ENCODE measurements around the gene ZNF217. TPM values are rescaled to one million over a fixed set of nuclear protein-coding genes. Genes with fewer than 3 reads are reported as not detected.
"Not testable (repeated sequence)": the region's sequence is repeated elsewhere in the genome, so short reads cannot be mapped to it uniquely, and the experiment has no call there.

Gene ZNF217
- total RNA-seq, 4 donors from 2014 or later = 37.8 to 67.6 (median 50.5) TPM

DNA sequence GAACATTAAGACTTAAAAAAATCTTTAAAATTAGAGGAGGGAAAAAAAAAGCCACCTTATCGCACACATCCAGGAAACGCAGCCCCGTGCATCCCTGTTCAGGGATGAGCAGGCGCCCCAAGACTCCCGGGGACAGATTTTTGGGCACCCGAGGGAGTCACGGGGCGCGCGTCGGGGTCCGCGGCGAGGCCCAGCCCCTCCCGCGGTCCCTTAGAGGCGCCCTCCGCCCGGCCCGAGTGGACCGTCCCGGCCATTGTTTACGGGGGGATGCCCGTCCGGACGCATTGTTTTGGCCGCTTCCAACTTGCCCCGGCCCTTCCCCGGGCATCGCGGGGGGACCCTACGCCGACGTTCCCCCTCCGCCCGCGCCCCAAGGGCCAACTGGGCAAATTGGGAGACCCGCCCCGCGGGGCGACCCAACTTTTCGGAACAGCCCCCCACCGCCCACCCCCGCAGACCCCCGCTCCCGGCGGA lies 610 bp downstream of the ZNF217 start:
- WGBS, 2 donors = 0 to 1% methylated on average over 31 to 43 of the region's 47 CpGs
- peak overlapping the region; percentile 96 for H3K4me3 ChIP-seq (ENCODE audit: low read depth, poor library complexity, severe bottlenecking)
- peak in 1 of 2 donors; percentile 89 for DNase-seq (ENCODE audit: low spot score in 2 of 2)
- intact Hi-C loops (cut with DNase I; ENCODE audit: low total_unique reads) = no loop called here
- no peak for TF ChIP-seq POLR2A (IDR thresholded peaks at IDR 0.05)
- TF ChIP-seq, protein P1, sequence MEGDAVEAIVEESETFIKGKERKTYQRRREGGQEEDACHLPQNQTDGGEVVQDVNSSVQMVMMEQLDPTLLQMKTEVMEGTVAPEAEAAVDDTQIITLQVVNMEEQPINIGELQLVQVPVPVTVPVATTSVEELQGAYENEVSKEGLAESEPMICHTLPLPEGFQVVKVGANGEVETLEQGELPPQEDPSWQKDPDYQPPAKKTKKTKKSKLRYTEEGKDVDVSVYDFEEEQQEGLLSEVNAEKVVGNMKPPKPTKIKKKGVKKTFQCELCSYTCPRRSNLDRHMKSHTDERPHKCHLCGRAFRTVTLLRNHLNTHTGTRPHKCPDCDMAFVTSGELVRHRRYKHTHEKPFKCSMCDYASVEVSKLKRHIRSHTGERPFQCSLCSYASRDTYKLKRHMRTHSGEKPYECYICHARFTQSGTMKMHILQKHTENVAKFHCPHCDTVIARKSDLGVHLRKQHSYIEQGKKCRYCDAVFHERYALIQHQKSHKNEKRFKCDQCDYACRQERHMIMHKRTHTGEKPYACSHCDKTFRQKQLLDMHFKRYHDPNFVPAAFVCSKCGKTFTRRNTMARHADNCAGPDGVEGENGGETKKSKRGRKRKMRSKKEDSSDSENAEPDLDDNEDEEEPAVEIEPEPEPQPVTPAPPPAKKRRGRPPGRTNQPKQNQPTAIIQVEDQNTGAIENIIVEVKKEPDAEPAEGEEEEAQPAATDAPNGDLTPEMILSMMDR (IDR thresholded peaks at IDR 0.05) = no peak

DNA sequence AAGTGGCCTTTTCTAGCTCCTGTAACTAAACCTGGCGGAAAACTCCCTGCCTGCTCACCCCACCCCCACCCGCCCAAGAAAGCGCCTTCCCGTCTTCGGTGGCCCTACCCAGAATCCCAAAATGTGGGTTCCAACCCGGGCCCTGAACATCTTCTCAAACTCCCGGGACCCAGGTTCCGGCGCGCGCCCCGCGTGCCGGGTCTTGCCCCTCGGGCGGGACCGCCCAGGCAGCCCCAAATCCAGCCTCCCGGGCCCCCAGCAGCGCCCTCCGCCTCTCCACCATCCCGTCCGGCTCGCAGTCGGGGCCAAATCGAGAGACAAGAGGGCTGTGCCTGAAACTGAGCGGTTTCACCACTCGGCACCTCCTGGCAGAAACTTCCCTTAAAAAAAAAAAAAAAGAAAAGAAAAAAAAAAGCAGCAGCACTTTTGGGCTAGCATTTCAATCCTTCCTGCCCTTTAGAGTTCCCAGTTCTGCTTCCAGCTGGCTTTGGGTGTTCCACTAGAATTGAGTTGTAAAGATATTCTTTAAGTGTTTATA lies 1.1 kb downstream of the ZNF217 start:
- DNase-seq (ENCODE audit: low spot score in 2 of 2) = peak in 1 of 2 donors; percentile 96
- WGBS, 2 donors = 1 to 2% methylated on average over 24 to 27 of the region's 27 CpGs
- intact Hi-C loops (cut with DNase I; ENCODE audit: low total_unique reads) = not testable (repeated sequence)

DNA sequence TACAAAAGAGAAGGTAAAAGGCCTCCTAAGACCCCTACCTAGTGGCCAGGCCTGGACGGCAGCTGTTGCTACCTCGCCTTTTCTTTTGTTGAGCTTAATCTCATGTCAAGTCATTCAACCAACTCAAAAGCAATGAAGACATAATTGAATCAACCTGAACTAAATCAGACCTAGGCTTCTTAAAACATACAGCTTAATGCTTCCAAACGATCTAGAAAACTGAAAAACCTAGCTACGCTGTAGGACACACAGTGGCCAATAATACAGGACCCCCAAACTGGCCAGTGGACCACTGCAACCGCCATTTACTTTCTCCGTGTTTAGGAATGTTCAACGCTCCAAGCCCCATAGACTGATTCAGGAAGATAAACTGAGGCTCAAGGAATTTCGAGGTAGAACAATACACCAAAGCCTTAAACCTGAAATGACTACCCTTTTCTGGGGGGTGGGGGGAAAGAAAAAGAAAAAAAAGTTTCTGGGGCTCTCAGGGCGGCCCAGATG lies 1.6 kb downstream of the ZNF217 start:
- WGBS, 2 donors = 6 to 17% methylated on average over 9 of the region's 9 CpGs
- H3K4me3 ChIP-seq (ENCODE audit: low read depth, poor library complexity, severe bottlenecking) = peak overlapping the region; percentile 96
- intact Hi-C loops (cut with DNase I; ENCODE audit: low total_unique reads) = not testable (repeated sequence)
- peak in 1 of 2 donors; percentile 81 for DNase-seq (ENCODE audit: low spot score in 2 of 2)

More for the DNA sequence above, 1.1 kb downstream of the ZNF217 start:
- peak overlapping the region; percentile 96 for H3K4me3 ChIP-seq (ENCODE audit: low read depth, poor library complexity, severe bottlenecking)

DNA sequence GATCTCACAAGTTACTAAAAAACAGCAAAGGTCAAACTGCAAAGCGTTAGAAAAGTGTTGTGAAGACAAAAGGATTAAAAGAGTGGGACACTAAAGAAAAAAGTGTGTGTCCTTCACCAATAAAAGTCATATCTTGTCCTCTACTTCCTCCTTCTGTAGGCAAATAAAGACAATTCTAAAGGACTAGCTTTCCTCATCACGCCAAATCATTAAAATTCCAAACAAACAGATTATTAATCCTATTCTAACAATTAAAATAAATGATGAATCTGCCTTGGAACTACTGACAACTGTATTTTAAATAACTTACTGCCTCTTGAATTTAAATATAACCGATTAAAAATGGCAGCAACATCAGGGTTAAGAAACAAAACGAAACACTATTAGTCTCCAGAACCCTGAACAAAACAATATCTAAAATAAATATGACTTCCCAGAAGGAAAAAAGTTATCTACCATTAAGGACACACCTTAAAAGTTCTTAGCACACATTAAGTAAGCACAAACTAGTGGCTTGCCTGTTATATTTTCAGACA lies 2.4 kb downstream of the ZNF217 start:
- DNase-seq (ENCODE audit: low spot score in 2 of 2); intact Hi-C loops (cut with DNase I; ENCODE audit: low total_unique reads); H3K4me3 ChIP-seq (ENCODE audit: low read depth, poor library complexity, severe bottlenecking): not testable (repeated sequence)
- 10 to 16% methylated on average over 4 of the region's 4 CpGs for WGBS, 2 donors

DNA sequence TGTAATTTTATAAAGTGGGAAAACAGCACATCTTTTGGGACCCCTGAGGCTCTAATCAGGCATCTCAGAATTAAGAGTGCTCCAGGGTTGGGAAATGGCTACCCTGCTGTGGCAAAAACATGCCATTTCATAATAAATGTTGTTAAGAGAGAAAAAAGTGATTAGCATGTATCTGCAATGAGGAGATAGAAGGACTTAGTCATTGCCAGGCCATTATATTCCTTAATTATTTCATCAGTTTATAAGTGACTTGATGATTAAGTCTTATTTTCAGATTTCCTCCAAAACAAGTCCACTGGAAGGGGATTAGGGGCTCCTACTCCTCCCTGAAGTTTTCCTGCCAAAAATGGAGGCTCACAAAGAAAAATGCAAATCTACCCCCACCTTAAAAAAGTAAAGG lies 3.0 kb downstream of the ZNF217 start:
- intact Hi-C loops (cut with DNase I; ENCODE audit: low total_unique reads); H3K4me3 ChIP-seq (ENCODE audit: low read depth, poor library complexity, severe bottlenecking); DNase-seq (ENCODE audit: low spot score in 2 of 2): not testable (repeated sequence)

DNA sequence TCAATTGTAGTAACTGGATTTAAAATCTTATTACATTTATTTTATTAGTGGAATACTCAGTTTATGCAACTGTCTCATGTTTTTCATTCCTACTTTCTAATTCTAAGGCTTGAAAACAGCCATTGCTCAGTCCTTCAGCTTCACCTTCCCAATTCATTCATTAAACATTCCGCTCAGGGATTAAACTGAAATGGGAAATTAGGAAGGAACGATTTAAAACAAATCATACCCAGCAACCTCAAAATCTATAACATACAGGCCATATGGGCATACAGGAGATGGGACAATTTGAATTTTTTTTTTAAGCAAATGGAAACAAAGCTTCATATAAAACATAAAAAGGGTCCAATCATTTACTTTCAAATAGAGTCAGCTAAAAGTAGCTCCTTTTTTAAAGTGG lies 3.5 kb downstream of the ZNF217 start:
- intact Hi-C loops (cut with DNase I; ENCODE audit: low total_unique reads); H3K4me3 ChIP-seq (ENCODE audit: low read depth, poor library complexity, severe bottlenecking); DNase-seq (ENCODE audit: low spot score in 2 of 2): not testable (repeated sequence)
- WGBS, 2 donors = 37 to 43% methylated on average over 2 of the region's 2 CpGs

DNA sequence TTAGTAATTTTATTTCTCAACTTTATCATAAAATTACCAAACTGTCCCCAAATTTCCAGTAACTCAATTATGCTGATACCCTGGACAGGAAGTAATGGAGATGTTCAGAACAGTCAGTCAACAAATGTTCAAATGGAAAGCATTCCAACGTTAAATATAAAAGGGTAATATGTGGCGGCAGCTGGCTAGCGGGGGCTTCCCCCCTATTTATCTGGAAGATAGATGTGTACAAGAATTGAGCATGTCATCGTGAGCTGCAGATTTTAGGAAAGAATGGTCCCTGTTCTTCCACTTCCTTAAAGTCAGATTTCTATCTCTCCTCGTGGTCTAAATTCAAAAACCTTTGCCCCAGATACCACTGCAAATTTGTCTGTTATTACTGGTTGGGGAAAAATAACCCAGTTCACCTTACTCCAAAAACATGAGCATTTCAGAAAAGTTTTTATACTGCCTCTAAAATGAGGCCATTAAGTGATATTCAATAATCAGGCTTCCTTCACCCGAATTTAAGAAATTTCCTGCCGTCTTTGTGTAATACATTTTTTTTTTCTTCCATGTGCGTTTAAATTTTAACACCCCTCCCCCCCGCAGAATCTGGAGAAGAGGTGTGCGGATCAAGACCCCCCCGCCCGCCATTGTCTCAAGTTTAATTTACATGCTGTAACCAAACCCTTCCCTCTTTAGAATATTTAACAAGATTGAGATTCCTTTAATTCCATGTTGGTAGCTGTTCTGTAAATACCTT lies 4.1 kb downstream of the ZNF217 start:
- 18 to 24% methylated on average over 12 of the region's 12 CpGs for WGBS, 2 donors
- DNase-seq (ENCODE audit: low spot score in 2 of 2) = peak in 1 of 2 donors; percentile 85
- intact Hi-C loops (cut with DNase I; ENCODE audit: low total_unique reads); H3K4me3 ChIP-seq (ENCODE audit: low read depth, poor library complexity, severe bottlenecking): not testable (repeated sequence)

DNA sequence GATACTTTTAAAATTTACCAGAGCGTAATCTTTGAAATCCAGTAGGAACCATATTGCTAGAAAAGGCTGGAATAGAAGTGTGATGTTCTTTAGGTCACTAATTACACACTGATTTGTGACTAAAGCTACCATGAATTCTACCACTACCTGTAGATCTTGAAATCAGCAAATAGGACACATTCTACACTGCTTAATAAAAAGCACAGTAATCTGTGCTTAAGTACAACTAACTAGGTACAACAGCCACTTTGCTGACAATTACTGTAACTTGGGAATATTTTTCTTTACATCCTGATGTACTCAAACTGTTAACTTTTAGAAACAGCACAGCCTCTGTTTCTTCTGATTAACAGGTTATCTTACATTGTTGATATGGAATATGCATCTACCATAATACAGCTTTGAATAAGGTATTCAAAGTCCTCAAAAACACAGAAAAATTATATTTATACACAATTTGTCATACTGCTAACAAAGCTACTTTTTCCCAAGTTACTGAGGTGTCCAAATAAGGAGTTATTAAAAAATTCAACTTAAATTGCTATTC lies 6.4 kb downstream of the ZNF217 start:
- intact Hi-C loops (cut with DNase I; ENCODE audit: low total_unique reads); DNase-seq (ENCODE audit: low spot score in 2 of 2); H3K4me3 ChIP-seq (ENCODE audit: low read depth, poor library complexity, severe bottlenecking): not testable (repeated sequence)
- 95 to 100% methylated on average over 1 of the region's 1 CpG for WGBS, 2 donors

DNA sequence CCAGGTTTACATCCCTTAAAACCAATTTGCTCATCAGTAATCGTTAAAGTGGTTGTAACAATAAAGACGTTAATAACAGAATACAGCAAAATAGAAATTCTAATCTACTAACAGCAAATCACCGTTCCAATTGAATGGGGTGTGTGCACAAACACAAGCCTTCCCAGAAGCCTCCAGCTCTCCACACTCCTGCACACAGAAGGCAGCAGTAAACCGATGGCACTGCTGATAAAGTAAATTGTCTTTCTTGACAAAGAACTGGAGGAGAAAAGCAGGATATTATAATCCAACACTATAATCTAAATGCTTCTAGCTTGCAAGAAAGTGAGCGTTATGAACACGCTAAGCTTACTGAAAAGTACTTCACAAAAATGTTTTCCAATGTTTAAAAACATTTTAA lies 7.0 kb downstream of the ZNF217 start:
- 39 to 41% methylated on average over 6 of the region's 6 CpGs for WGBS, 2 donors
- no peak for DNase-seq (ENCODE audit: low spot score in 2 of 2)
- TF ChIP-seq POLR2A (IDR thresholded peaks at IDR 0.05) = no peak
- intact Hi-C loops (cut with DNase I; ENCODE audit: low total_unique reads) = no loop called here
- H3K4me3 ChIP-seq (ENCODE audit: low read depth, poor library complexity, severe bottlenecking) = no peak overlapping the region

DNA sequence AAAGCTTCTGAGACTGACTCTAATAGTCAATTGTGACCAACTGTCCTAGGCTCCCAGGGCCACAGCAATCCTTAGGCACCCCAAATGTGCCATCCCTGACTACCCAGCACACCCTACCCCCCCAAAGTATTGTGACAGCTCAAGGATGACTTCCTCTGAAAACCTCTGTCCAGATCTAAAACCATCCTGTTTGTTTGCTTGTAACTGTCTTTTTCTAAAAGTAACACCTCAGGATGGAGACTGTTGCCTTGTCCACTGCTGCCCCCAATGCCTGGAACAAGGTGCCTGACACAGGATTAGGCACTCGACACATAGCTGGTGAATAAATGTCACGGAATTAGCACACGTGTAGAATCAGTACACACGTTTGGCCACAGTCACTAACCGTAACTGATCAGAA lies 7.7 kb downstream of the ZNF217 start:
- DNase-seq (ENCODE audit: low spot score in 2 of 2) = peak in 1 of 2 donors; percentile 39
- H3K4me3 ChIP-seq (ENCODE audit: low read depth, poor library complexity, severe bottlenecking); intact Hi-C loops (cut with DNase I; ENCODE audit: low total_unique reads): not testable (repeated sequence)
- 70 to 71% methylated on average over 5 of the region's 5 CpGs for WGBS, 2 donors

DNA sequence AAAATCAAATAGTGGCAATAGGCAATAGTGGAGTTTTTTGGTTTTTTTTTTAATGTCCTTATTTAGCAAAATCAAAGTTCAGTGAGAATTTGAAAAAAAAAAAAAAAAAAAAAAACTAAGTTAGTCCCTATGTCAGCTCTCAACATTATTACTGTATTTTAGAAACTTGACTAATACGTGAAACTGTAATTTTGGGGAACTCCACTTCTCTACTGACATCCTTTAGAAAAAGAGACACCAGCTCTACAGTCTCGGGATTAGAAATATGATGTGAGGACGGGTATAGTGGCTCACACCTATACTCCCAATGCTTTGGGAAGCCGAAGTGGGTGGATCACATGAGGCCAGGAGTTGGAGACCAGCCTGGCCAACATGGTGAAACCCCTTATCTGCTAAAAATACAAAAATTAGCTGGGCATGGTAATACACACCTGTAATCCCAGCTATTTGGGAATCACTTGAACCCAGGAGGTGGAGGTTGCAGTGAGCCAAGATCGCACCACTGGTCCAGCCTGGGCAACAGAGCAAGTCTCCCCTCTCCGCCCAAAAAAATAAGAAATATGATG lies 8.6 kb downstream of the ZNF217 start:
- DNase-seq (ENCODE audit: low spot score in 2 of 2); intact Hi-C loops (cut with DNase I; ENCODE audit: low total_unique reads); H3K4me3 ChIP-seq (ENCODE audit: low read depth, poor library complexity, severe bottlenecking): not testable (repeated sequence)
- 85 to 86% methylated on average over 6 of the region's 6 CpGs for WGBS, 2 donors

DNA sequence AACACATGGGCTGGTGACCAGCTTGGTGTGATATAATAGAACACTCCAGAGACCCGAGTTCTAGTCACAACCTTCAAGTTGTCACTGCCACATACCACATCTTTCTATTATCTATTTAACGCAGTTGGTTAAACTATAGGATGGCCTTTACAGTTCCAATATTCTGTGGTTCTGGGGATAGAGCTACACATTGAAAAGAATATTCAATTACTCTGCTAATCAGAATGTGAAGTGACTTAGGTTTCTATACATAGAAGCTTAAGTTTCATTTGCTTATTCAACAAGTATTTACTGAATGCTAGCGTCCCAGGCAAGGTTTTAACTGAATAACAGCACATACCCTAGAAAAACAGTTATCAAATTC lies 9.1 kb downstream of the ZNF217 start:
- intact Hi-C loops (cut with DNase I; ENCODE audit: low total_unique reads) = not testable (repeated sequence)

DNA sequence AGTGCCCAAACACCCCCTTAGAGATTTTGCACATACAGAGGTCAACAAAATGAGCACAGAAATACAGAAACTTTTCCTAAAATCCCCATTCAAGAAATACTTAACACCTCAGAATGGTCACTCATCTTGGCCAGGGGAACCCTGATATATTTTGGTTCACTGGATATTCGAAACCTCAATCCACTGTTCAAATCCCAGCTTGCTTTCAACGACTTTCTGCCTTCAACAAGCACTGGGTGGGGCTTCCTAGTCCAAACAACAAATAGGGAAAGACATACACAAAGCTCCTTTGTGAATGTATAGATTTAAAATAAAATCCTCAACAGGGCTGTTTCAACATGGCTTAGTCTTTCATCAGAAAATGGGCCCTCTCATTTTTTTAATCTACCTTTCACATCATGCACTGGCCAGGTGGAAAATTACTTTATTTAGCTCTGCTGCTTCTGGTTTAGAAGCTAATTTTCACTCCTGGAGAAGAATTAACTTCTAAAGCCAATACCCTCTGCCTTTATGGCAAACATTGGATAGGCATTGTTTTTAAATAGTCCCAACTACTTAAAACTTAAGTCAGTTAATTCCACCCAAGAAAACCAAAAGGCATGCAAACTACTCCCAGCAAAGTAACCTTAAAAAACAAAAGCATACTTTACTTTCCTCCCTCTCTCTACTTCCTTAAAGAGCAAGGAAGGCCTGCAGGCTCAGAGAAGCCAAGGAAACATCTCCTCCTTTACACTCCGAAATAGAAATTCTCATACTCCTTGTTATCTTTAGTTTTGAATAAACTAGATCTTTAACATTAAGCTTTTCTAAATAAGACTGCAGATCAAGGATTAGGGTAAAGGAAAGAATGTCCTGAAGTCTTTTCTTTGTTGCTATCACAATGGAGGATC lies 9.7 kb downstream of the ZNF217 start:
- intact Hi-C loops (cut with DNase I; ENCODE audit: low total_unique reads) = not testable (repeated sequence)

More for the DNA sequence above, 9.1 kb downstream of the ZNF217 start:
- DNase-seq (ENCODE audit: low spot score in 2 of 2); H3K4me3 ChIP-seq (ENCODE audit: low read depth, poor library complexity, severe bottlenecking): not testable (repeated sequence)
- WGBS, 2 donors = 67 to 68% methylated on average over 3 of the region's 3 CpGs

More for the DNA sequence above, 9.7 kb downstream of the ZNF217 start:
- not testable (repeated sequence) for DNase-seq (ENCODE audit: low spot score in 2 of 2); H3K4me3 ChIP-seq (ENCODE audit: low read depth, poor library complexity, severe bottlenecking)
- WGBS, 2 donors = 24 to 28% methylated on average over 3 of the region's 3 CpGs
